HG03378 (cell line): Measurements from ENCODE around the gene RPTOR.

ENCODE experiments used
- ATAC-seq: cut with Tn5 transposase; IDR thresholded peaks from one replicate; pipeline ENCODE4 v1.9.1; 2021; ENCODE audit warnings: mild to moderate bottlenecking, moderate library complexity; ENCODE audit not compliant: unreplicated experiment

RPTOR gene

GRCh38 chr17:80836658-80836965 lies 292.0 kb downstream of the RPTOR start:
- no peak for ATAC-seq

DNA sequence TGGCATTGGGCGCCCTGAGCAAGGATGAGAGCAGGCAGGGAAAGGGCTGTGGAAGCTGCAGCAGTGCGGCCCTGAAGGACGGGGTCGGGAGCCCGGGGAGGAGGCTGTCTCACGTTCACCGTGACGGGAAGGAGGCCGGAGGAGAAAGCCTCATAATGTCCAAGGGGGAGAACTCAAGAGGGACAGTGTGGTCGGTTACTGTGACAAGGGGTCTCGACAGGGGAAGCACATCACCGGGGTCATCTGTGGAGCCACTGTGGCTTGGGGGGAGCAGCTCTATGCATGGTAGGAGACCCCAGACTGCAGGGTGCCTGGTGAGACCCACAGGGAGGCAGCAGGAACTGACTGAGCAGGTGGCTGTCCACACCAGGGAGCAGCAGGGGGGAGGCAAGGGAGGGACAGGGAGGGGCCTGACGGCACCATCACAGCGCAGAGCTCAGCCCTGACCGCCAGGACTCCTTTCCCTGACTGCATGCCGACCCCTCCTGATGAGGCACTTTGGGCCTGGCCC lies 292.4 kb downstream of the RPTOR start:
- ATAC-seq: no peak

DNA sequence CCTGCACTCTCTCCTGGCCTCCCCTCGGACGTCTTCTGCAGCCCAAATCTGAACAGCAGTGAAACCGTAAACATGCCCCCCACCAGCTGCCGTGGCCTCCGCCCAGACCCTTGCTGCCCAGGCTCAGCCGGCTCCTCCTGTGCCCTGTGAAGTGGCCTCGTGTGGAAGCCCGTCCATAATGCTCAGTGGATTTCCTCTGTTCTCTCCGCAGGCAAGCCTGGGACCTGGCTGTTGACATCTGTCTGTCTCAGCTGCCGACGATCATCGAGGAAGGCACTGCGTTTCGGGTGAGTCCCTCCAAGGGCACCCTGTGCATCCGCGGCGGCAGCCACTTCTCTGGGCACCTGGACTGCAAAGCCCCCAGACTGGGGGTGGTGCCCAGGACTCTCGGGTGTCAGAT lies 293.1 kb downstream of the RPTOR start:
- no peak for ATAC-seq

DNA sequence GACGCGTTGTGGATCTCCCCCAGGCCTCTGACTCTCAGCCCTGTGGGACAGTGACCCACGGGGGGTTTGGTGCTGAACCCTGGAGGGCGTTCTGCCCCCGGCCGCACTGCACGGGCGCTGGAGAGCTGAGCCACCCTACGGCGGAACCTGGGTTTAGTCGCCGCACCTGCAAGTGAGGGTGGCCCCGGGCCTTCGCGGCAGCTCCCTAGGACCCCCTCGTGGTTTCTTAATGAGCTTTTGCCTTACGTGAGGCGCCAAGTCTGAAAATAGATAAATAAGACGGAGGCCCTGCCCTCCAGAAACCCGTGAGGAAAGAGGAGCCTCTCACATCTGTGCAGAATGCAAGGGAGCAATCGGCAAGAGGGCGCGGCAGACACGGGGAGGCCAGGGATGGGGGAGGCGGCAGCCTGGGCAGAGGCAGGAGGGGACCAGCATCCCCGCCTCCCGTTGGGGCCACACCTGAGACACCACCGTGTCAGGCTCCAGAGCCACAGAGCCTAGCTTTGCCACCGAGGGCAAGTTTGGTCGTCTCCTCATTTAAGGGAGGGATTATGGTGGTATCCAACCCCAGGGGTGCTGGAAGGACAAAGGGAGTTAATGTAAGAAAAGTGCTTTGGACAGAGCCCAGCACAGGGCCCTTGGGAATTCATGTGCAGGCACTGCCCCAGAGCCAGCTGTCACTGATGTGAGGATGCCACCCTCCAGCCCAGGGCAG lies 293.8 kb downstream of the RPTOR start:
- no peak for ATAC-seq

GRCh38 chr17:80839026-80839345 lies 294.3 kb downstream of the RPTOR start:
- no peak for ATAC-seq

DNA sequence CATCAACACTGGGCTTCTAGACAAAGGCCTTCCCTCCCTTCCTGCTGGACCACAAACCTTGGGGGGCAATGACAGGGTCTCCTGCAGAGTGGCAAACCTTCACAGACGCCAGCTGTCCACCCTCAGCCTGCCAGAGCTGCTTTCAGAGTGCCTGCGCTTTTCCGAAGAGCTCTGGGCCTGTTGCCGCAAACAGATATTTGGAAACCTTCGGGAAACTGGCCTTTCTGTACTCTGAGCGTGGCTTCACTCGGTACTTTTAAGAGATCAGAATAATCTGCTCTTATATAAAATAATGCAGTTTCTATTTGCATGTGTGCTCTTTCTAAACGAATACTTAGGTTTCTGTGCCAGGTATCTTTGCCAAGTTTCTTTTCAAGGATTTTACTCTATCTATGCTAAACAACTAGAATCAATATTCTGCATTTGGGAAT lies 294.9 kb downstream of the RPTOR start:
- ATAC-seq: no peak

DNA sequence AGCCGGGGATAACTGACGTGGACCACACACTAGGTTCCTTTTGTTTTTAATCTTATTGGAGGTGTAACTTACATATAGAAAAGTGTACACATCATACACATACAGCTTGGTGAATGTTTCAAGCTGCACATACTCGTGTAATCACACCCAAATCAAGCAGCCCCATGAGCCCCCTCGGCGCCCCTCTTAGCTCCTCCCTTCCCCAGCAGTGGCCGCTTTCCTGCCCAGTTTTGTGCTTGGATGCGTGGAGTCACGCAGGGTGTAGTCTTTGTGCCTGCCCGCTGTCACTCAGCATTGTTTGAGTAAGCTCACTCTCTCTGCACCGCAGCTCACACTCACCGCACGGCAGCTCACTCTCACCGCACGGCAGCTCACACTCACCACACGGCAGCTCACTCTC lies 295.3 kb downstream of the RPTOR start:
- no peak for ATAC-seq

DNA sequence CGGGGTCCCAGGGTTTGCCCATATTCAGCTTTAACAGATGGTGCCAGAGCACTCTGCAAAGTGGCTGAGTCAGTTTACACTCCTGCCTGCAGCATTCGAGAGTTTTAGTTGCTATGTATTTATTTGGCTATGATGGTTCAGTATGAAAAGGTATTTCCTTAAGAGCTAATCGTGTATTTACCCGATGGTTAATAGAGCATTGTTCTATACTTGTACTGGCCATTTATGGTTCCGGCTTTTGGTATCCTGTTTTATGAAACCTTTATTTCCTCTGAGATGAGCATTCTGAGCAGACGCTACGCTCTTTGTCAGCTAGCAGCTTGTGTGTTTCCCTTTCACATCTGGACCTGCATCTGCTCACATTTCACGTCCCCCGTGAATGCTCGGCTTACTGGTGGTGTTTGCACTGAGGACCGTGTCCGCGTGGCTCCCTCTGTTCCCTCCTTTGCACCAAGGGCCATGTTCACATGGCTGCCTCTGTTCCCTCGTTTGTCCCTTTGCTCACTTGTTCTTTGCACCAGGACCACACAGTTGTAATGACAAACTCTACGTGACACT lies 297.9 kb downstream of the RPTOR start:
- ATAC-seq: no peak

DNA sequence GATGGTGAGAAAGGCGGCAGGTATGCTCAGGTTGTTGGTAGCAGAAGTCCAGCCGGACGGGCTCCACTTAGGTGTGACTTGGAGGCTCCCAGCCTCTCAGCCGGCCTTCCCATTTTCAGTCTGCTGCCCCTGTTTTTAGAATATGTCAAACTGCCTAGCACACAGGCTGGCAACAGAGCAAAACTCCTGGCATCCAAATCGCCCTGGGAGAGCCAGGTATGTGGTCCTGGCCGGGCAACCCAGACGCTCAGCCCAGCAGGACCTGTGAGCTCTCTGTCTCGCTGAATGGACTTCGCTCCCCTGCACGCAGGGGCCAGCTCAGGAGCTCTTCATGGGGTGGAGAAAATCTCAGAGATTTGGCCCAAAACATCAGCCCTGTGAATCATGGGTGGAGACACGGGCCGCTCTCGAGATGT lies 299.1 kb downstream of the RPTOR start:
- ATAC-seq: no peak

DNA sequence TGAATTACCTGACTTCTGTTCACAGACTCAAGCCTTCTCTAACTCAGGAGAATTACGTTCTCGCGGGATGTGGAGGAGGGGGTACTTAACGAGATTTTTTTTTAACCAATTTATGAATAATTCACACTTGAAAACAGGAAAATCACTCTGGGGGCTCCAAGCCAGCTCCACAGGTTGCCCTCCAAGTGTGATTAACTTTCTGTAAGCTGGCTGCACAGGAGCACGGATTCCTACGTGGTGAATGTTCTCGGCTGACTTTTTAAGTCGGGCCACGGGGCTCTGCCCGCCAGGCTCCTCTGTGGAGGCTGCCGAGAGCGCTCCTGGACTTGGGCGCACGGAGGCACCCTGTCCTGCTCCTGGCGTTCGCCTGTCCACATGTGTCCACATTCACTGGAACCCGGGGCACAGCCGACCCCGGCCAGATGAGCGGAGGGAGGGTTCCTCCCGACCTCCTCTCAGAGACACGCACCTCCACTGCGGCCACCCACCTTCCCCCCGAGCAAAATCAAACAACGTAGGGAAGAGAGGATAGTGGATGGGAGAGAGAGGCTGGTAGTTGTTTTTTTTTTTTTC lies 299.9 kb downstream of the RPTOR start:
- ATAC-seq: no peak

GRCh38 chr17:80845069-80845862 lies 300.6 kb downstream of the RPTOR start:
- ATAC-seq: no peak

DNA sequence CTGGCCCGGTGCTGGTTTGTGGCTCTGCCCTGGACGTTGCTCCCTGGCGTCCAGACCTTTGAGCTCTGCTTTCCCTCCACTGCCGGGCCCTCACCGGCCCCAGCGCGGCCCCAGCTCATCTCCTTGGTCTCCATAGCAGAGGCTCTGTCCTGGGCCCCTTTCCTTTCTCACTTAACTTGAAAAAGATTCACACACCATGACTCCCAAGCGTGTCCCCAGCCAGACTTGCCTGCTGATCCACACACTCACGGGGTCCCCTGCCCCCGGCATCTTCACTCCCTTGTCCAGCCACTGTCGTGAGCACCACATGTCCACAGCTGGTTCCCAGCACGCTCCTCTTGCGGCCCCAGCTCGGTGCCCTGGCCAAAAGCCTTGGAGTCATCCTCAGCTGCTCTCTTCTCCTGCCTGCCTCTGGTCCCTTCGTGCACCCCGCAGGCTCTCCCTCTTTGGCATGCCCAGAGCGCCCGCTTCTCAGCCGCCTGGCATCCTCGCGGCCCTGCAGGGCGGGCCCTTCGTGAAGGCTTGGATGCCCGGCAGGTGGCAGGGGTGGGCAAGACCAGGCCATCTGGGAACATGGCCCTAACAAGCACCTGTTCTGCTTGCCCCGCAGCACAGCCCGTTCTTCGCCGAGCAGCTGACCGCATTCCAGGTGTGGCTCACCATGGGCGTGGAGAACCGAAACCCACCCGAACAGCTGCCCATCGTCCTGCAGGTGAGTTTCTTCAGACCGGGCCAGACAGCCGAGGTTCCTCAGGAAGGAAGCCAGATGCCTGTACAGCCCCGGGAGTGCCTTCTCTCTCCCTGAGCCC lies 301.4 kb downstream of the RPTOR start:
- no peak for ATAC-seq

- no peak for ATAC-seq
Measured at GRCh38 chr17:80846932-80847331, 302.3 kb downstream of the RPTOR start.

GRCh38 chr17:80847496-80848230 lies 303.0 kb downstream of the RPTOR start:
- no peak for ATAC-seq

DNA sequence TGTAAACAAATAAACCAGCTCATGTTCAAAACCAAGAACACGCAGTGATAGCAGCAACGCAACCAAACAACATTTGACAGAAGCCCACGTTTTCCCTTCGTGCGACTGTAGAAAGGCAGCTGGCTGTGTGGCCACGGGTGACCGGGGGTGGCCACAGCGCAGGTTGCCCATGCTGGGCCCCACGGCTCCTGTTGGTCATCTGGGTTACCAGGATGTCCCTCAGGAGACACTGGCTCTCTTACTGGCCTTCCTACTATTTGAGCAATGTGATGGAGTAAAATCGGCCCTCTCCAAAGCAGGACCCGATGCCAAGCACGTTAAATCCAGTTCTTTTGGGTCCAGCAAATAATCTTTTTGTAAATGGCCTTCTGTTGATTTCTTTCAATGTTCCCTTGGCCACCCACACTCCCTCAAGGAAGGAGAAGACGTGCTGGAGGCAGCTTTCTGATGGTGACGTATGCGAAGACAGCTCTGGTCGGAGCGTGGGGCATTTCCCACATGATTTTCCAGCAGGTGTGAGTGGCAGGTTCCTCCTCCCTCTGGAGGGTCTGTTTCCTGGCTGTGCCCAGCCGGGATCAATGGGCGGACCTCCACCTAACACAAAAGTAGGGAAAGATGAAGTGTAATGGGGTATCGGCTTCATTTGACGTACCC lies 303.9 kb downstream of the RPTOR start:
- no peak for ATAC-seq

- no peak for ATAC-seq
Measured at GRCh38 chr17:80849119-80849518, 304.5 kb downstream of the RPTOR start.

DNA sequence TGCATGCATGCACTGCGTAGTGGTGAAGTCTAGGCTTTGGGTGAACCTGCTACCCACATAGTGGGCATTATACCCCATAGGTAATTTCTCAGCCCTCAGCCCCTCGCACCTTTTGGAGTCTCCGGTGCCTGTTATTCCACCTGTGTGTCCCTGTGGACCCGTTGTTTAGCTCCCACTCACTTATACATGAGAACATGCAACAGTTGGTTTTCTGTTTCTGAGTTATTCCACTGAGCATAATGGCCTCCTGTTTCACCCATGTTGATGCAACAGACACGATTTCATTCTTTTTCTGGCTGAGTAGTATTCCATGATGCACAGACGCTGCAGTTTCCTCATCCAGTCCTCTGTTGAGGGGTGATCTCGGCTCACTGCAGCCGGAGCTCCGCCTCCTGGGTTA lies 305.5 kb downstream of the RPTOR start:
- ATAC-seq: no peak

DNA sequence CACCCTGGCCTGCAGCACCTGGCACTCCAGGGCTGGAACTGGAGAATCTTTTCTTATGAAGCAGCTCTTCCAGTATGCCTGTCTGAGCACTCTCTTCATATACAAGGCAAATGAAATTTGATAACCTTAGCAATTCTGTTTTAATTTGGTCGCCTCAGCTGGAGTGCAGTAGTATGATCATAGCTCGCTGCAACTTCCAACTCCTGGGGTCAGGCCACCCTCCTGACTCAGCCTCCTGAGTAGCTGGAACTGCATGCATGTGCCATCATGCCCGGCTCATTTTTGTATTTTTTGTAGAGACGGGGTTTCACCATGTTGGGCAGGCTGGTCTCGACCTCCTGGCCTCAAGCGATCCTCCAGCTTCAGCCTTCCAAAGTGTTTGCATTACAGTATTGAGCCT lies 306.2 kb downstream of the RPTOR start:
- no peak for ATAC-seq

GRCh38 chr17:80851277-80851925 lies 306.8 kb downstream of the RPTOR start:
- no peak for ATAC-seq
